HAP-1 (cell line): ENCODE results near the gene GAS7.
A peak's percentile ranks its signal among the peaks of the same experiment; 100 is the strongest.

Experiments used
- DNase-seq, 2 experiments: peaks; one replicate each; pipeline ENCODE4 v3.0.0-alpha.2; 2016 to 2020; ENCODE audit warnings: low spot score in 2 of 2
- H3K27me3 ChIP-seq: fragments of 250-450 bp; sonication (Bioruptor Pico); 2 replicates; pipeline ENCODE4 v1.5.1; 2020; ENCODE audit warnings: low read depth, mild to moderate bottlenecking, moderate library complexity
- H3K36me3 ChIP-seq: fragments of 250-450 bp; sonication (Bioruptor Pico); replicated peaks from 2 replicates; pipeline ENCODE4 v1.5.1; 2020; ENCODE audit warnings: mild to moderate bottlenecking
- H3K4me1 ChIP-seq: fragments of 250-450 bp; sonication (Bioruptor Pico); 2 replicates; pipeline ENCODE4 v1.5.1; 2020; ENCODE audit warnings: mild to moderate bottlenecking
- H3K4me3 ChIP-seq: fragments of 250-450 bp; sonication (Bioruptor Pico); 2 replicates; pipeline ENCODE4 v1.5.1; 2020; ENCODE audit warnings: mild to moderate bottlenecking, moderate library complexity
- H3K9me3 ChIP-seq: fragments of 250-450 bp; sonication (Bioruptor Pico); 2 replicates; pipeline ENCODE4 v1.5.1; 2020; ENCODE audit warnings: mild to moderate bottlenecking, moderate library complexity
- in situ Hi-C: fragments of 300-500 bp; cut with MboI; formaldehyde crosslinking; loops from 3 replicates; pipeline ENCODE4 v1.14.3; 2020; ENCODE audit warnings: low sequenced_read_pairs, inconsistent platforms, mixed read lengths

Gene GAS7

GRCh38 chr17:9940841-9941240, 257.6 kb downstream of the GAS7 start:
- in situ Hi-C loops = no loop called here
- peaks cover 2% of the 10 kb centered on the region; the same call in 1 of the 2 replicates for H3K9me3 ChIP-seq

GRCh38 chr17:9938764-9939163, 259.6 kb downstream of the GAS7 start:
- no peak for DNase-seq
- no peaks in the 10 kb centered on the region for H3K36me3 ChIP-seq
- no peaks in the 10 kb centered on the region for H3K9me3 ChIP-seq
- in situ Hi-C loops = no loop called here
- no peak overlapping the region for H3K4me3 ChIP-seq
- H3K27me3 ChIP-seq = no peaks in the 10 kb centered on the region
- H3K4me1 ChIP-seq = no peaks in the 10 kb centered on the region

More at GRCh38 chr17:9940841-9941240, 257.6 kb downstream of the GAS7 start:
- Histone ChIP-seq H3K4me1 (no peaks in the 10 kb centered on the region), H3K36me3 (no peaks in the 10 kb centered on the region), H3K27me3 (no peaks in the 10 kb centered on the region), H3K4me3 (no peak overlapping the region)
- DNase-seq = no peak

- in situ Hi-C loops = no loop called here
- no peaks in the 10 kb centered on the region for H3K27me3 ChIP-seq
- DNase-seq = no peak
- no peaks in the 10 kb centered on the region for H3K4me1 ChIP-seq
- no peaks in the 10 kb centered on the region for H3K9me3 ChIP-seq
- H3K4me3 ChIP-seq = no peak overlapping the region
- no peaks in the 10 kb centered on the region for H3K36me3 ChIP-seq
These were observed 260.5 kb downstream of the GAS7 start for GRCh38 chr17:9937901-9938300.

GRCh38 chr17:9937241-9937761, 261.1 kb downstream of the GAS7 start:
- Histone ChIP-seq H3K9me3 (no peaks in the 10 kb centered on the region), H3K27me3 (no peaks in the 10 kb centered on the region), H3K36me3 (no peaks in the 10 kb centered on the region), H3K4me3 (no peak overlapping the region), H3K4me1 (no peaks in the 10 kb centered on the region)
- in situ Hi-C loops = no loop called here
- DNase-seq = no peak

- in situ Hi-C loops = no loop called here
- H3K4me1 ChIP-seq = no peaks in the 10 kb centered on the region
- H3K4me3 ChIP-seq = no peak overlapping the region
- no peaks in the 10 kb centered on the region for H3K27me3 ChIP-seq
- no peaks in the 10 kb centered on the region for H3K36me3 ChIP-seq
- H3K9me3 ChIP-seq = no peaks in the 10 kb centered on the region
- DNase-seq = no peak
These were observed 262.3 kb downstream of the GAS7 start for GRCh38 chr17:9936095-9936494.

- Histone ChIP-seq H3K27me3 (no peaks in the 10 kb centered on the region), H3K36me3 (no peaks in the 10 kb centered on the region), H3K4me3 (no peak overlapping the region), H3K4me1 (no peaks in the 10 kb centered on the region), H3K9me3 (no peaks in the 10 kb centered on the region)
- in situ Hi-C loops = no loop called here
- no peak for DNase-seq
These were observed 263.0 kb downstream of the GAS7 start for GRCh38 chr17:9935408-9935807.

GRCh38 chr17:9934331-9934730, 264.1 kb downstream of the GAS7 start:
- Histone ChIP-seq H3K9me3 (no peaks in the 10 kb centered on the region), H3K4me1 (no peaks in the 10 kb centered on the region), H3K36me3 (no peaks in the 10 kb centered on the region), H3K27me3 (no peaks in the 10 kb centered on the region), H3K4me3 (no peak overlapping the region)
- DNase-seq = no peak
- in situ Hi-C loops = no loop called here

GRCh38 chr17:9932491-9932890, 265.9 kb downstream of the GAS7 start:
- in situ Hi-C loops = no loop called here
- Histone ChIP-seq H3K4me1 (no peaks in the 10 kb centered on the region), H3K36me3 (no peaks in the 10 kb centered on the region), H3K27me3 (no peaks in the 10 kb centered on the region), H3K4me3 (no peak overlapping the region), H3K9me3 (no peaks in the 10 kb centered on the region)
- DNase-seq = no peak

GRCh38 chr17:9931144-9931741, 267.2 kb downstream of the GAS7 start:
- Histone ChIP-seq H3K36me3 (no peaks in the 10 kb centered on the region), H3K27me3 (no peaks in the 10 kb centered on the region), H3K9me3 (no peaks in the 10 kb centered on the region), H3K4me3 (no peak overlapping the region), H3K4me1 (no peaks in the 10 kb centered on the region)
- no peak for DNase-seq
- in situ Hi-C loops = no loop called here

GRCh38 chr17:9929871-9930270, 268.5 kb downstream of the GAS7 start:
- no peaks in the 10 kb centered on the region for H3K36me3 ChIP-seq

GRCh38 chr17:9928601-9929333, 269.6 kb downstream of the GAS7 start:
- no peaks in the 10 kb centered on the region for H3K27me3 ChIP-seq
- H3K4me1 ChIP-seq = no peaks in the 10 kb centered on the region
- H3K36me3 ChIP-seq = no peaks in the 10 kb centered on the region
- no peaks in the 10 kb centered on the region for H3K9me3 ChIP-seq
- no peak overlapping the region for H3K4me3 ChIP-seq
- peak in 1 of 2 experiments; percentile 29 for DNase-seq
- in situ Hi-C loops = no loop called here

More at GRCh38 chr17:9929871-9930270, 268.5 kb downstream of the GAS7 start:
- H3K4me3 ChIP-seq = no peak overlapping the region
- H3K4me1 ChIP-seq = no peaks in the 10 kb centered on the region
- no peak for DNase-seq
- no peaks in the 10 kb centered on the region for H3K9me3 ChIP-seq
- H3K27me3 ChIP-seq = no peaks in the 10 kb centered on the region
- in situ Hi-C loops = no loop called here

- DNase-seq = no peak
- no peaks in the 10 kb centered on the region for H3K4me1 ChIP-seq
- no peaks in the 10 kb centered on the region for H3K27me3 ChIP-seq
- no peak overlapping the region for H3K4me3 ChIP-seq
- in situ Hi-C loops = no loop called here
- H3K9me3 ChIP-seq = no peaks in the 10 kb centered on the region
- H3K36me3 ChIP-seq = no peaks in the 10 kb centered on the region
These were observed 272.1 kb downstream of the GAS7 start for GRCh38 chr17:9926150-9926804.

GRCh38 chr17:9925457-9925856, 272.9 kb downstream of the GAS7 start:
- in situ Hi-C loops = no loop called here
- Histone ChIP-seq H3K9me3 (no peaks in the 10 kb centered on the region), H3K36me3 (no peaks in the 10 kb centered on the region), H3K4me3 (no peak overlapping the region), H3K27me3 (no peaks in the 10 kb centered on the region), H3K4me1 (no peaks in the 10 kb centered on the region)
- DNase-seq = no peak

GRCh38 chr17:9924735-9925191, 273.6 kb downstream of the GAS7 start:
- no peaks in the 10 kb centered on the region for H3K9me3 ChIP-seq
- DNase-seq = peak; percentile 13 to 73
- in situ Hi-C loops = loop anchor here (25.0 kb wide), 1 partner anchor 88 kb away; no protein-coding TSS in a partner anchor
- H3K4me3 ChIP-seq = no peak overlapping the region
- no peaks in the 10 kb centered on the region for H3K4me1 ChIP-seq
- no peaks in the 10 kb centered on the region for H3K36me3 ChIP-seq
- no peaks in the 10 kb centered on the region for H3K27me3 ChIP-seq
